CD4-positive, alpha-beta T cell (primary cell): Measurements from ENCODE around the gene TEX14. TPM values are rescaled to one million over a fixed set of nuclear protein-coding genes. Genes with fewer than 3 reads are reported as not detected.

Experiments
- ATAC-seq: fragments of 200-7000 bp; cut with Tn5 transposase; one replicate; pipeline ENCODE4 v1.10.0; 2022; ENCODE audit warnings: mild to moderate bottlenecking; ENCODE audit not compliant: poor library complexity
- CTCF ChIA-PET: fragments of 350-600 bp; sonication (Branson Sonifier 250); formaldehyde crosslinking; loops from one replicate; lab custom pipeline; 2021; ENCODE audit warnings: antibody characterized with exemption, inconsistent platforms; lab: Charles Lee
- POLR2A ChIA-PET: fragments of 350-600 bp; sonication (Branson Sonifier 250); formaldehyde crosslinking; loops from one replicate; lab custom pipeline; 2021; ENCODE audit warnings: antibody characterized with exemption, inconsistent platforms; lab: Charles Lee
- DNase-seq, 14 experiments: peaks; one replicate each; pipeline ENCODE4 v3.0.0-alpha.2; 2013 to 2020; ENCODE audit warnings: mixed read lengths in 2 of 14
- H3K27ac ChIP-seq, 2 donors: one replicate each; pipeline versions ENCODE4 v1.5.1 to v1.7.0; 2013; ENCODE audit warnings: low read length in 2 of 2, low read depth in 1 of 2, mild to moderate bottlenecking in 1 of 2
- H3K27me3 ChIP-seq, 2 experiments: 1 replicate in 1 of 2; 2 replicates in 1 of 2; pipeline versions ENCODE4 v1.6.1 to v1.7.0; 2013; ENCODE audit warnings: low read length in 2 of 2, control low read depth in 1 of 2, mild to moderate bottlenecking in 1 of 2, moderate library complexity in 1 of 2; ENCODE audit not compliant: insufficient read depth in 2 of 2, control insufficient read depth in 1 of 2
- H3K36me3 ChIP-seq: one replicate; pipeline ENCODE4 v1.6.1; 2013; ENCODE audit warnings: low read length, control low read depth; ENCODE audit not compliant: insufficient read depth
- H3K4me1 ChIP-seq: one replicate; pipeline ENCODE4 v1.6.1; 2013; ENCODE audit warnings: low read length, control low read depth; ENCODE audit not compliant: insufficient read depth
- H3K4me3 ChIP-seq: one replicate; pipeline ENCODE4 v1.5.1; 2013; ENCODE audit warnings: mild to moderate bottlenecking, low read length, moderate library complexity
- H3K9me3 ChIP-seq, 2 experiments: 1 replicate in 1 of 2; 2 replicates in 1 of 2; pipeline versions ENCODE4 v1.6.1 to v1.7.0; 2013; ENCODE audit warnings: low read length in 2 of 2, mild to moderate bottlenecking in 2 of 2, control low read depth in 1 of 2, moderate library complexity in 1 of 2; ENCODE audit not compliant: control insufficient read depth in 1 of 2, insufficient read depth in 1 of 2
- H3K27ac Mint-ChIP-seq: one replicate; pipeline ENCODE4 v1.8.0; 2020; ENCODE audit warnings: mixed read lengths
- H3K27me3 Mint-ChIP-seq: one replicate; pipeline ENCODE4 v1.8.0; 2021; ENCODE audit warnings: mixed read lengths
- H3K36me3 Mint-ChIP-seq: one replicate; pipeline ENCODE4 v1.8.0; 2021; ENCODE audit warnings: low read depth, mixed read lengths
- H3K4me1 Mint-ChIP-seq: one replicate; pipeline ENCODE4 v1.8.0; 2021; ENCODE audit warnings: low read depth, mixed read lengths
- H3K4me3 Mint-ChIP-seq: one replicate; pipeline ENCODE4 v1.8.0; 2020; ENCODE audit warnings: mild to moderate bottlenecking, mixed read lengths
- H3K9me3 Mint-ChIP-seq: one replicate; pipeline ENCODE4 v1.8.0; 2020; ENCODE audit warnings: mixed read lengths
- intact Hi-C, 2 experiments: fragments of 100-400 bp; cut with DNase I in 1 of 2; cut with micrococcal nuclease in 1 of 2; formaldehyde crosslinking; loops; one replicate each; pipeline versions ENCODE4 v1.15.1 to v1.9.0; 2023 to 2025; cut with DNase I, micrococcal nuclease
- total RNA-seq, 174 experiments: library from RNA in 2 of 174; stranded (reverse) in 2 of 174; gene quantifications; one replicate each; pipeline ENCODE4 v1.2.3 and lab custom pipeline; 2021 to 2026
- TF ChIP-seq, protein P1 (sequence below): fragments of 200-600 bp; IDR thresholded peaks from one replicate; pipeline ENCODE4 v1.8.0; 2022; ENCODE audit warnings: antibody characterized with exemption, mild to moderate bottlenecking

Gene TEX14
- total RNA-seq, 2 experiments from 2014 or later: 0.47 to 0.66 TPM

DNA sequence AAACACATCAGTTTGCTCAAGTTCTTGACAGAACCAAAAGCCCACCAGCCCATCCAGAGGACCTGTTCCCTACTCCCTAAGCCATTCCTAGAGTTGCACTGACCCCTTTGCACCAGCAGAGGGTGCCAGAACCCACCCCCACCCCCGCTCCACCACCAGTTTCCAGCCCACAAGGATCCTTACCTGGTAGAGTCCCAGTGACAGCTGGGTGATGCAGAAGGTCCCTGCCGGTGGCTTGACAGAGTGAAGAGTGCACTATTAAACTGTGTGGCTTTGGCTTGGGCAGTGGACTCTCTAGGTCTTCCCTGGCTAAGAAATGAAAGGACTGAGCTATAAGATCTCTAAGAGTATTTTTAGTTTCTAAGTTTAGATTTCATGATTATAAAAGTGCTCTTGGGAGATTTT is 104.1 kb downstream of the TEX14 start:
- no peaks in the 10 kb centered on the region for H3K9me3 ChIP-seq
- ChIA-PET CTCF (interaction anchor here (0.6 to 3.4 kb wide), 7 partner anchors 10 to 417 kb away, joined by 3 to 15 read pairs (median 4); no protein-coding TSS in a partner anchor), POLR2A (interaction anchor here (1.0 to 1.4 kb wide), 5 partner anchors 43 to 417 kb away, joined by 3 to 6 read pairs (median 4); partner anchors contain the start of gene RAD51C)
- no peak overlapping the region for H3K27ac Mint-ChIP-seq
- H3K4me3 ChIP-seq: no peak overlapping the region
- H3K4me1 ChIP-seq: peaks cover 5% of the 10 kb centered on the region
- intact Hi-C loops: loop anchor here (1.0 to 5.0 kb wide), 5 partner anchors 44 to 418 kb away; partner anchors contain the start of genes RAD51C (in 1 of the 2) and TEX14 (in 1 of the 2)
- TF ChIP-seq, protein P1, sequence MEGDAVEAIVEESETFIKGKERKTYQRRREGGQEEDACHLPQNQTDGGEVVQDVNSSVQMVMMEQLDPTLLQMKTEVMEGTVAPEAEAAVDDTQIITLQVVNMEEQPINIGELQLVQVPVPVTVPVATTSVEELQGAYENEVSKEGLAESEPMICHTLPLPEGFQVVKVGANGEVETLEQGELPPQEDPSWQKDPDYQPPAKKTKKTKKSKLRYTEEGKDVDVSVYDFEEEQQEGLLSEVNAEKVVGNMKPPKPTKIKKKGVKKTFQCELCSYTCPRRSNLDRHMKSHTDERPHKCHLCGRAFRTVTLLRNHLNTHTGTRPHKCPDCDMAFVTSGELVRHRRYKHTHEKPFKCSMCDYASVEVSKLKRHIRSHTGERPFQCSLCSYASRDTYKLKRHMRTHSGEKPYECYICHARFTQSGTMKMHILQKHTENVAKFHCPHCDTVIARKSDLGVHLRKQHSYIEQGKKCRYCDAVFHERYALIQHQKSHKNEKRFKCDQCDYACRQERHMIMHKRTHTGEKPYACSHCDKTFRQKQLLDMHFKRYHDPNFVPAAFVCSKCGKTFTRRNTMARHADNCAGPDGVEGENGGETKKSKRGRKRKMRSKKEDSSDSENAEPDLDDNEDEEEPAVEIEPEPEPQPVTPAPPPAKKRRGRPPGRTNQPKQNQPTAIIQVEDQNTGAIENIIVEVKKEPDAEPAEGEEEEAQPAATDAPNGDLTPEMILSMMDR: peak; percentile 91
- no peaks in the 10 kb centered on the region for H3K36me3 Mint-ChIP-seq
- ATAC-seq (peak; percentile 92), DNase-seq (peak; percentile 33 to 81 (median 47))
- H3K27ac ChIP-seq: no peak overlapping the region
- no peaks in the 10 kb centered on the region for H3K36me3 ChIP-seq
- no peaks in the 10 kb centered on the region for H3K9me3 Mint-ChIP-seq
- peaks cover 8% of the 10 kb centered on the region for H3K27me3 Mint-ChIP-seq
- peaks cover 4% of the 10 kb centered on the region for H3K4me1 Mint-ChIP-seq
- no peaks in the 10 kb centered on the region for H3K27me3 ChIP-seq
- H3K4me3 Mint-ChIP-seq: no peak overlapping the region

DNA sequence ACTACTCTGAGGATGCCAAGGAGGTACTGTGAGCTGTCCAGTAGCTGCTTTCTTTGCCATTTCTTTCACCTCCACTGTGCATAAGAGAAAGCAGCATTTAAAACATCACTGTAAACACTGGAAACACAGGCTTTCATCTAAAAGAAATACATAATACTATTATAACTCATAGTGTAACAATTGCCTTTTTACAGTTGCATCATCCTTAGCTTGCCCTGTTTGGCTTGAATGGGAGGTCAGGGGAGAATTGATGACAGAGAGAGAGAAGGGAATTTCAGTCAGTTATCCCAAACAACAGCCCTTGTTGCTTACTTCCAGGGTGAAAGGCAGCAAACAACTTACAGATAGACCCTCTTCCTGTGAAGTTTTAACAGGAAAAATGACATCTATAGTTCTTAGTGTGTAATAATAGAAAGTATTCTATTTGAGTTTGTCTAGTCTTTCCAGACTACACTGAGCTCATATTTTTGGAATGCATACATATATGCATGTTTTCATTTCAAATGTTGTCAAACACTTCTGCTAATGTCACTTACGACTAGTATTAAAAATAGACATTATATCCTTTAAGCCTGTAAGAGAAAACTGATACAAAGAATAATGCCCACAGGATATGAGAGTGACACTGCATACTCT is 105.7 kb downstream of the TEX14 start:
- CTCF ChIA-PET: interaction anchor here (3.4 kb wide), 1 partner anchor 419 kb away, joined by 15 read pairs; no protein-coding TSS in a partner anchor
- Mint-ChIP-seq H3K4me3 (no peak overlapping the region), H3K27ac (no peak overlapping the region), H3K27me3 (peaks cover 8% of the 10 kb centered on the region), H3K4me1 (peaks cover 4% of the 10 kb centered on the region), H3K9me3 (no peaks in the 10 kb centered on the region), H3K36me3 (no peaks in the 10 kb centered on the region)
- Histone ChIP-seq H3K4me1 (peaks cover 5% of the 10 kb centered on the region), H3K4me3 (no peak overlapping the region), H3K27me3 (no peaks in the 10 kb centered on the region), H3K9me3 (no peaks in the 10 kb centered on the region), H3K36me3 (no peaks in the 10 kb centered on the region), H3K27ac (no peak overlapping the region)
- TF ChIP-seq, protein P1: no peak
- POLR2A ChIA-PET: interaction anchor here (0.7 kb wide), 1 partner anchor 46 kb away, joined by 3 read pairs; no protein-coding TSS in a partner anchor
- ATAC-seq: no peak
- intact Hi-C loops: loop anchor here (2.0 to 5.0 kb wide), 3 partner anchors 67 to 106 kb away; partner anchors contain the start of genes RAD51C (in 1 of the 2) and TEX14 (in 1 of the 2)
- no peak for DNase-seq

DNA sequence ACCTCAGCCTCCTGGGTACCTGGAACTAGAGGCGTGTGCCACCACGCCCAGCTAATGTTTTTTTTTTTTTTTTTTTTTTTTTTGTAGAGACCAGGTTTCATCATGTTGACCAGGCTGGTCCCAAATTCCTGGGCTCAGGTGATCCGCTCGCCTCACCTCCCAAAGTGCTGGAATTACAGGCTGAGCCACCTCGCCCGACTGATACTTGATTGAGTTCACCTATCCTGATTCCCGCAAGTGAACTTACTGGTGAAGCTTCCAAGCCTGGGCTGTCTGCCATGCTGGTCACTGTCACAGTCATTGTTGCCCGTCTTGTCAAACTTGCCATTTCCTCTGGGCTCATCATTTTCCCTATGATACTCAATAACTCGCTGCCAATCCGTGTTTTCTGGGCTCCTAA is 106.3 kb downstream of the TEX14 start:
- Histone ChIP-seq H3K36me3 (no peaks in the 10 kb centered on the region), H3K4me1 (peaks cover 5% of the 10 kb centered on the region), H3K4me3 (no peak overlapping the region), H3K27ac (no peak overlapping the region), H3K27me3 (no peaks in the 10 kb centered on the region), H3K9me3 (no peaks in the 10 kb centered on the region)
- intact Hi-C loops: loop anchor here (2.0 to 5.0 kb wide), 2 partner anchors 107 to 419 kb away; partner anchors contain the start of genes RAD51C (in 1 of the 2) and TEX14 (in 1 of the 2)
- Mint-ChIP-seq H3K27me3 (peaks cover 8% of the 10 kb centered on the region), H3K36me3 (no peaks in the 10 kb centered on the region), H3K9me3 (no peaks in the 10 kb centered on the region), H3K4me3 (no peak overlapping the region), H3K4me1 (peaks cover 4% of the 10 kb centered on the region), H3K27ac (no peak overlapping the region)
- ATAC-seq (no peak), DNase-seq (no peak)
- ChIA-PET CTCF (interaction anchor here (3.4 kb wide), 1 partner anchor 420 kb away, joined by 15 read pairs; no protein-coding TSS in a partner anchor), POLR2A (no interaction called here)
- TF ChIP-seq, protein P1: no peak
